Right atrium auricular region (tissue), 2 donors: ENCODE results near the gene LYSMD1. TPM values are rescaled to one million over a fixed set of nuclear protein-coding genes. Genes with fewer than 3 reads are reported as not detected.

Source experiments
- DNase-seq: peaks from one replicate; pipeline ENCODE4 v3.0.0-alpha.2; 2019; ENCODE audit warnings: low spot score
- H3K27ac ChIP-seq, 2 donors: fragments of 200-600 bp; sonication (generic); 1 replicate in 1 of 2; 2 replicates in 1 of 2; pipeline ENCODE4 v1.5.1; 2016 to 2019
- H3K27me3 ChIP-seq, 2 donors: fragments of 200-600 bp; sonication (generic); one replicate each; pipeline versions ENCODE4 v1.5.1 to v1.6.0; 2017 to 2019
- H3K36me3 ChIP-seq: fragments of 200-600 bp; sonication (generic); one replicate; pipeline ENCODE4 v1.5.1; 2016
- H3K4me1 ChIP-seq, 2 donors: fragments of 200-600 bp; sonication (generic); one replicate each; pipeline versions ENCODE4 v1.5.1 to v1.6.0; 2017 to 2019
- H3K4me3 ChIP-seq, 2 donors: fragments of 200-600 bp; sonication (generic); 1 replicate in 1 of 2; 2 replicates in 1 of 2; pipeline ENCODE4 v1.5.1; 2017 to 2019; ENCODE audit warnings: mild to moderate bottlenecking in 1 of 2, moderate library complexity in 1 of 2
- H3K9me3 ChIP-seq, 2 donors: fragments of 200-600 bp; sonication (generic); one replicate each; pipeline ENCODE4 v1.5.1; 2019
- CTCF ChIP-seq, 2 donors: fragments of 200-600 bp; sonication (generic); IDR thresholded peaks; one replicate each; pipeline ENCODE4 v1.5.1; 2019; ENCODE audit warnings: antibody characterized with exemption in 2 of 2
- total RNA-seq, 2 donors: library from RNA; depleted of rRNA; stranded (reverse); fragments of >200 nt; gene quantifications; one replicate each; pipeline ENCODE4 v1.1.0, GENCODE V29; 2016

LYSMD1 gene
- total RNA-seq, 2 donors from 2014 or later: 14.6 to 16.1 TPM

GRCh38 chr1:151146412-151147131 lies 19.1 kb downstream of the LYSMD1 start, which contains the start of gene SEMA6C:
TSS of gene SEMA6C (minus strand) at chr1:151146631. CDS start at chr1:151142621, 4,010 bp downstream.
- peak within 1 kb of the TSS; percentile 81 to 93 for H3K4me3 ChIP-seq
- no peaks in the 10 kb centered on the region for H3K27me3 ChIP-seq
- H3K27ac ChIP-seq: peak within 1 kb of the TSS; percentile 88 to 92
- DNase-seq: peak; percentile 94
- no peaks in the 10 kb centered on the region for H3K36me3 ChIP-seq
- TF ChIP-seq CTCF (IDR thresholded peaks at IDR 0.05): no peak
- H3K4me1 ChIP-seq: peaks cover 0 to 50% of the 10 kb centered on the region in 2 donors
- no peaks in the 10 kb centered on the region for H3K9me3 ChIP-seq

GRCh38 chr1:151146072-151146411 lies 19.7 kb downstream of the LYSMD1 start:
- no peaks in the 10 kb centered on the region for H3K9me3 ChIP-seq
- no peak for DNase-seq
- H3K4me1 ChIP-seq: peaks cover 0 to 50% of the 10 kb centered on the region in 2 donors
- H3K4me3 ChIP-seq: peak overlapping the region; percentile 81 to 93
- H3K27me3 ChIP-seq: no peaks in the 10 kb centered on the region
- H3K27ac ChIP-seq: peak overlapping the region; percentile 88 to 92
- no peak for TF ChIP-seq CTCF (IDR thresholded peaks at IDR 0.05)
- H3K36me3 ChIP-seq: no peaks in the 10 kb centered on the region

GRCh38 chr1:151145304-151146071 lies 20.2 kb downstream of the LYSMD1 start:
- H3K9me3 ChIP-seq: no peaks in the 10 kb centered on the region
- no peaks in the 10 kb centered on the region for H3K36me3 ChIP-seq
- no peak for DNase-seq
- peaks cover 0 to 50% of the 10 kb centered on the region in 2 donors for H3K4me1 ChIP-seq
- peak overlapping the region; percentile 81 to 93 for H3K4me3 ChIP-seq
- no peak for TF ChIP-seq CTCF (IDR thresholded peaks at IDR 0.05)
- H3K27ac ChIP-seq: peak overlapping the region; percentile 88 to 92
- no peaks in the 10 kb centered on the region for H3K27me3 ChIP-seq

- DNase-seq: no peak
- Histone ChIP-seq H3K4me1 (peaks cover 0 to 50% of the 10 kb centered on the region in 2 donors), H3K4me3 (peak overlapping the region; percentile 81 to 93), H3K9me3 (no peaks in the 10 kb centered on the region), H3K27me3 (no peaks in the 10 kb centered on the region), H3K27ac (peak overlapping the region; percentile 88 to 92), H3K36me3 (peaks cover 5% of the 10 kb centered on the region)
- TF ChIP-seq CTCF (IDR thresholded peaks at IDR 0.05): no peak
Observed at GRCh38 chr1:151144474-151145303, 21.0 kb downstream of the LYSMD1 start.

- Histone ChIP-seq H3K36me3 (peaks cover 11% of the 10 kb centered on the region), H3K27me3 (no peaks in the 10 kb centered on the region), H3K9me3 (no peaks in the 10 kb centered on the region), H3K4me1 (peaks cover 0 to 50% of the 10 kb centered on the region in 2 donors), H3K4me3 (no peak overlapping the region), H3K27ac (peak overlapping the region; percentile 88 to 92)
- no peak for DNase-seq
- TF ChIP-seq CTCF (IDR thresholded peaks at IDR 0.05): no peak
Observed at GRCh38 chr1:151143986-151144385, 21.7 kb downstream of the LYSMD1 start.
